Subcutaneous adipose tissue (tissue), 4 donors: ENCODE data around the gene LRRK2. TPM values are rescaled to one million over a fixed set of nuclear protein-coding genes. Genes with fewer than 3 reads are reported as not detected.

Source experiments
- CTCF ChIP-seq: fragments of 450-650 bp; IDR thresholded peaks from one replicate; pipeline ENCODE4 v1.5.1; 2016; ENCODE audit warnings: low read depth, mild to moderate bottlenecking, control low read depth, antibody characterized with exemption, moderate library complexity
- total RNA-seq, 4 donors: library from RNA; depleted of rRNA; stranded (reverse); fragments of >200 nt; gene quantifications; one replicate each; pipeline ENCODE4 v1.1.0, GENCODE V29; 2016

LRRK2 gene
- total RNA-seq, 4 donors from 2014 or later, result 17.7 to 57.3 (median 31.0) TPM

- no peak for TF ChIP-seq CTCF
These were observed 118.3 kb downstream of the LRRK2 start for GRCh38 chr12:40343124-40343523.

GRCh38 chr12:40344312-40344711, 119.5 kb downstream of the LRRK2 start:
- no peak for TF ChIP-seq CTCF

DNA sequence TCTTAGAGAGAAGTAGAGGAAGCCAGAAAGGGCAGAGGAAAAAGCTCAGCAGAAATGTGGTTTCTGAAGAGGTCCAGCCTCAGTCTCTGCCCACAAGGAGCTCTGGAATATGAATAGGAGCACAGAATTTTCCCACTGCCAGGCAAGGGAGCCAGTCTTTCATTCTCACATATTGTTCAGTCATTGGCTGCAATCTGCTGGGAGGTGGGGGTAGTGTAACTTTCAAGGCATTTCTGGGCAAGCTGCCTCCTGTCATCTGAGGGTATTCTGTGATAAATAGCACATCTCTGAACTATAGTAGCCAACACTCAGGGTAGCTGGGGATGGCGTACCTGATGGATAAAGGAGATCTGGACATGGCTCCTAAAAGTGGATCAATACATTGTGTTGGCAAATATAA, 127.2 kb downstream of the LRRK2 start:
- no peak for TF ChIP-seq CTCF

GRCh38 chr12:40375076-40375475, 150.3 kb downstream of the LRRK2 start:
- TF ChIP-seq CTCF, result no peak

DNA sequence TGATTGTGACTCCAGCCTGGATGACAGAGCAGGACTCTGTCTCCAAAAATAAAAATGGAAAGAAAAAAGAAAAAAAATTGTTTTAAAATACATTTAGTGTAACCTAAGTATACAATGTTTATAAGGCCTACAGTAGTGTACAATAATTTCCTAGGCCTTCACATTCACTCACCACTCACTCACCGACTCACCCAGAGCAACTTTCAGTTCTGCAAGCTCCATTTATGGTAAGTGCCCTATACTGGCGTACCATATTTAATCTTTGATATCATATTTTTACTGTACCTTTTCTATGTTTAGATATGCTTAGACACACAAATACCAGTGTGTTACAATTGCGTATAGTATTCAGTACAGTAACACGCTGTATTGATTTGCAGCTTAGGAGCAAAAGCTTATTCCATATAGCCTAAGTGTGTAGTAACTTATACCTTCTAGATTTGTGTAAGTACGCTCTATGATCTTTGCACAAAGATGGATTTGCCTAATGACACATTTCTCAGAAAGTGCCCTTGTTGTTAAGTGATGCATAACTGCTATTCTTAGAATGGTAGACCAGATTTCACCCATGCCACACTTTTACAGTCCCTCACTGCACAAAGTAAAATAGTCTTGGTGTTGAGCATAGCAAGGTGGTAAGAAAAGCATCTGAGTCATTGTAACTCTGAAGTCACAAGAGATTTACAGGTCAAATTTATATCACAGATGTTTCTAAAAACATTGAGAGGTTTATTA, 151.9 kb downstream of the LRRK2 start:
- TF ChIP-seq CTCF, result no peak

GRCh38 chr12:40378691-40379090, 153.9 kb downstream of the LRRK2 start:
- TF ChIP-seq CTCF, result no peak

DNA sequence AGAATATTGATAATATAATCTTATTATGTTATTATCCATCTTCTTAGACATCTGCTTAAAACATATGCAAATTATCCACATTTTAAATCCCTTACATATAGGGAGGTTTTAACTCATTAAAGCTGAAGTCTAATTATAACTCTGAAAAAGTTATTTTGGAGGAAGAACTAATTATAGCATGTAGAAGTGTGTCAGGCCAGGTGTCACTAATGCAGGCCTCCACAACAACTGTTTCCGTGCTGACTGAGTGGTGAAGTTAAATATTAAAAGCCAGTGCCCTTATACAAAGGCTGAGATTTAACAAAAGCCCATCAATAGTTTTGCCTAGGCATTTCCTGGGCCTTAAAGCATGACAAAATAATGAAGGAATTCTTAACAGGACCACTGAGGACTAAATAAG, 157.4 kb downstream of the LRRK2 start:
- TF ChIP-seq CTCF, result no peak
